Erythroblast (primary cell): ENCODE results near the gene PPID.
"Not testable (repeated sequence)": the region's sequence is repeated elsewhere in the genome, so short reads cannot be mapped to it uniquely, and the experiment has no call there.

Source experiments
- DNase-seq, 2 experiments: peaks; one replicate each; lab custom pipeline; 2025; lab: John Stamatoyannopoulos, UW
- GATA1 ChIP-seq: IDR thresholded peaks from 2 replicates; pipeline ENCODE4 v1.6.1; 2011; ENCODE audit warnings: low read depth, mild to moderate bottlenecking, control low read depth, low read length, moderate library complexity
- POLR2A ChIP-seq: IDR thresholded peaks from 2 replicates; pipeline ENCODE4 v1.6.1; 2011; ENCODE audit warnings: mild to moderate bottlenecking, low read length

PPID gene

DNA sequence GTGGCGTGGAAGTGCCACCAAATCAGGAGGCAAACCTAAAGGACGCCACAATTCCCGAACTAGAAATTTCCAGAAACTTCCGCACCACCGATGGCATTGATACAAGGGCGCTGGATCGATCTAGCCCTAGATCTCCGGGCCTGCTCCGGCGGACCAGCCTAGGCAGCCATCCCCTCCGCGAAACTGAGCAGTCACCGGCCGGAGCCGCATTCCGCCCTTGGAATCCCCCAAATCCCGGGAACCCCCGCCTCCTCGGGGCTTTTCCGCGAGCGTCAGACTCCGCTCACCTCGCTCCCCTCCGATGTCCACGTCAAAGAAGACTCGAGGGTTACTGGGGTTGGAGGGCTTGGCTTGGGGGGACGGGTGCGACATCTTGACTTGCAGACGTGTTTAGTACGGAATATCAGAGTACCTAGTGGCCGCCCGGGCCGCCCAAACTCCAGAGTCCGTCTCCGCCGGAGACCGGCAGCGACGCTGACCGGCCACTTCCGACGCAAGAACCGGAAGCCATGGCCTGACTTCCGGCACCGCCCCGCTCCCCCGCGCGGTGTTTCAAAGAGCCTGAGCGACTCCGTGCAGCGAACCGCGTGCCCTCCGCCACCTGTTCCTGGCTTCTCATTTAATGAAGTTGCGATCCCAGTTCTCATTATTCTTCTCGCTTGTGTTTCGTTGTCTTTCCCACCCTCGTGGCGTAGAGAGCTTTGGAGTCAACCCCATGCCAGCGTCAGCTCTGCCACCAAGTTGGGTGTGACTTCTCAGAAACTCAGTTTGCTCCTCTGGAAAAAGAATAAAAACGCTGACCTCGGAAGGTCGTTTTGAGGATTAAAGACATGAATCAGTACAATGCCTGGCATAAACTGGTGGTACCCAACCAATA is at the start of gene PPID:
TSS of gene PPID (minus strand) at position 480 of the 877 bp plus-strand sequence. CDS start at position 372, 108 bp downstream.
- peak; percentile 91 for TF ChIP-seq POLR2A
- TF ChIP-seq GATA1 = no peak
- peak; percentile 91 for DNase-seq

DNA sequence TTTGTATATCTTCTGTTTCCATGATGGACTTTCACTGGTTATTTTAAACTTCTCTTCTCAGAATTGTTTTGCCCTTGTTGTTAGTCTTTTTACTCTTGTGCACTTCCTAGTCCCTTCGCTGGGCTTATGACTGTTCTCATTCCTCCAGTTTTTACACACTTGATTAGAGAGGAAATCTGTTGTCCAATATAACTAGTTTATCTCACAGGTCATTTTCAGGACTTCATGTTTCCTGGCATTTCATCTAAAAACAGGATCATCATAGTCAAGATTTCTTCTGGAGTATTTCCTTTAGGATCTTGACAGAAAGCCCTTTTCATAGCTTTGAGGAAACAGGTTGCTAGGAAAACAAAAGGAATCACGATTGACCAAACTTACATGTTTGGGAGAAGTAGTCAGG is 48.6 kb upstream of the PPID start:
- DNase-seq = no peak

DNA sequence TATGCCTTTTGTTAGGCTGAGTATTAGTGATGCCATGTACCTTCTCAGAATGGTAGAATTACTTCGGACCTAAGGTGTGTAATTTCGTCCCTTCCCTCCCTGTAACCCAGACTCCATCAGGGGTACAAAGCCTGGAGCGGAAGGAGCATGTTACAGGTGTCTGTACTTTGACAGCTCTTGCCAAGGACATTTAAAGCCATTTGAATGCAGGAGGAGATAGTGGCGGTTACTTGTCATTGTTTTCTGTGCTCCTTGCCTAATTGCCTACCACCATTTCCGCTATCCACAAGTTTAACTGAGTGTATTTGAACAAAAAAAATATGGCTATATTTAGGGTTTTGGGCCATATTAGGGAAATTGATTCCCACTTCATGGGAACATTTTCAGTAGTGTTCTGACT is 47.5 kb upstream of the PPID start:
- TF ChIP-seq GATA1 = no peak
- TF ChIP-seq POLR2A = no peak
- DNase-seq = peak in 1 of 2 experiments; percentile 20

More for the DNA sequence above, 48.6 kb upstream of the PPID start:
- TF ChIP-seq GATA1 = no peak
- no peak for TF ChIP-seq POLR2A

DNA sequence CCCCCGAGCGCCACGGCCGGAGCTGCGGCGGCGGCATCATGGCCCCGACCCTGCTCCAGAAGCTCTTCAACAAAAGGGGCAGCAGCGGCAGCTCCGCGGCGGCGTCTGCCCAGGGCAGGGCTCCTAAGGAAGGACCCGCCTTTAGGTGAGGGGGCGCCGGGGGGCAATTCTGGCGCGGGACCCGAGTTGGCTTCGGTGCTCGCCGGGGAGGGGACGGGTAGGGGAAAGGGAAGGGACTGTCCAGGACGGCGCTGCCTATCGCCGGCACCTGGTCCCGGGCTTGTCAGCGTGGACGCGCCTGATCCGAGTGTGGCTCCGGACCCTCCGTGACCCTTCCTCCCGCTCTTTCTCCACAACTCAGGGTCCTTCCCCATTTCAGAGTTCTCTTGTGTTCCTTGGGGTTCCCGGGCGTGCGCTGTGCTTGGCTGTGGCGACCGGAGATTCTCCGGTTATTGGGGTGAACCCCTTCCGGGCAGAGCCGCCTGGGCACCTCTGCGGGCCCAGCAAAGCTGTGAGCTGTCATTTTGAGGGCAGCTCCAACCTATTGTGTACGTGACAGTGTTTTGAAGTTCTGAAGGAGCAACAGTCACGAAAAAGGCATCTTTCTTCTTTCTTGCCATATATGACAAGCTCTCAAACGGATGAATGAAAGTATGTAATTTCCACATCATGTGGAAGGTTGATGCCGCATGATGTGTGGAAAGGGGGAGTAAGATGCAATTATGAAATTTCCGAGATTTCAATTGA is 46.2 kb upstream of the PPID start:
- DNase-seq = peak; percentile 64 to 79
- TF ChIP-seq POLR2A (no peak), GATA1 (no peak)

DNA sequence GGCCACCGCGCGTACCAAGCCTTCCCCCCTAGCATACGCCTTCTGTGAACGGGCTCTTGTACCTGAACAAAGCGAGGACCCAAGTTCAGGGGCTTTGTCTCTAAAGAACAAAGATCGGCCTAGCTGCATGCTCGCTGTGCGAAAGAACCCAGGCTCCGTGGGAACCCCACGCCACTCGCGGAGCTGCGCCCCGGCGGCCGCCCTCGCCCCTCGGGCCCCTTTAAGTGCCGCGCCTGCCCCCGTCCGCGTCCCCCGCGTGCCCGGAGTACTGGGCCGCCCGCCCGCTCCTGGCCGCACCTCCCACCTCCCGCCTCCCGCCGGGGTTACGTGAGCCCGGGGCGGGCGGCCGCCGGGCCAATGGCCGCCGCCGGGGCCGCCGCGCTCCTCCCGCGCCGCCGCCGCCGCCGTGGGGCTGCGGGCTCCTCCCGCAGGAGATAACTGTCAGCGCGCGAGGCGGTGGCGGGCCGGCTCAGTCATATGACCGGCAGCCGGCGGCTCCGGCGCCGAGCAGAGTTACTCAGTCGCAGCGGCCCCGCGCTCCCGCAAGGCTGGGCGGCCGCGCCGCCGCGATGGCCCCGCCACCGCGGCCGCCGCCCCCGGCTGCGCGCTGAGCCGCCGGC is 45.5 kb upstream of the PPID start, which contains the start of gene FNIP2:
TSS of gene FNIP2 (plus strand) at position 472 of the 620 bp plus-strand sequence. CDS start 187 bp downstream, outside the sequence.
- TF ChIP-seq GATA1 (no peak), POLR2A (peak; percentile 21)
- DNase-seq = peak; percentile 89 to 93

DNA sequence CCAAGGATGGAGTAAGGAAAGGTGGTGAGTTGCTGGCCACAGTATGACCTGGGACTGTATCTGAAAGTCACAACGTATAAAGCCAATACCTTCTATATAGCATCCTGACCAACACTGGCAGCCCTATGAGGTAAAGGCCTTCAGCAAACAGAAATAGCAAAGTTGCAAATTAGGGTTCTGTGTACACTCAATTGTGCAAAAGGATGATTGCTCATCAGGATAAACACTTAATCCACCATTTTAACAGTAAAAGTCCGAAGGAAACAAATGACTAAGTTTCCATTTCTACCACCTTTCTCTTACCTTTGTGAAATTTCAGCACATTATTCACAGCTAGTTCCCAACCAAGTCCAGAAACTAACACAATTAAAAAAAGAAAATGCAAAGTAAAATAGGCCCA is 44.3 kb upstream of the PPID start:
- no peak for TF ChIP-seq POLR2A
- no peak for TF ChIP-seq GATA1
- DNase-seq = no peak

DNA sequence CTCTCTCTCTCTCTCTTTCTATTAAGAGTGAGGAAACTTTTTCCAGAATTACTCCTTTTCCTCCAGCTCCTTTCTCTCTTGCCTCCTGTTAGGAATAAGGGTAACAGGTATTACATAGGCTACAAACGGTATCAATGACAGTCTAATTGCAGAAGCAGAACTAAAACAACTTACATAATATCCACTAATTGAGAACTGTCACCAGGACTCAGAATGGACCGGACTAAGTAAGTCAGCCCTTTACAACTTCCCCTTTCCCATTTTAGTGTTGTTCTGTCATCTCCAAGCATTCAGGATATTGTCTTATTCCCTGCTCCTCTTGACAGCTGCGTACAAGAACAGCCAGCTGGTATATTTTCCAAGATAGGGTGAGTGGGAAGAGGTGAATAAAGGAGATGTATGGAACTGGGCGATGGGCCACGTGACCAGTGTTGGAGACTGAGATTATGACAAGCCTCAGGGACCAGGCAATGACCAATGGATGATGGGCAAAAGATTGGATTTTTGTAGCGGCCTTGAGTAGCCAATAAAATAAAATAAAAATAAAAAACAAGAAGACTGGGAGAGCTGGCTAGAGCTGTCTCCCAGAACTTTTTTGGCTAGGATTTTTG is 43.3 kb upstream of the PPID start:
- TF ChIP-seq POLR2A = no peak
- no peak for TF ChIP-seq GATA1
- no peak for DNase-seq

DNA sequence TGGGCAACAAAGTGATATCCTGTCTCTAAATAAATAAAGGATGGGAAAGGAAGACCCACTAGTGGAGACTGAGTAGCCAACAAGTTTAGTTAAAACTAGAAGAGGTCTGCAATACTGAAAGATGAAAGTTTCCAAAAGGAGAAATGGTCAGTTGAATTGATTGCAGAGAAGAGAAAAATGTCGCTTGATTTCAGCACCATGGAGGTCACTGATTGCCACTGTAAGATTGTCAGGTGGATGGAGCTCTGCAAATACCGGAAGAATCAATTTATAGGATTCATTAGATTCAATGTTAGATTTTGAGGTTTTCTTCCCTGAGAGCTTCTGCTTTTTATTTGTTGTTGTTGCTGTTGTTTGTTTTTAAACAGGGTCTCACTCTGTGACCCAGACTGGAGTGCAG is 40.3 kb upstream of the PPID start:
- TF ChIP-seq POLR2A (no peak), GATA1 (no peak)

DNA sequence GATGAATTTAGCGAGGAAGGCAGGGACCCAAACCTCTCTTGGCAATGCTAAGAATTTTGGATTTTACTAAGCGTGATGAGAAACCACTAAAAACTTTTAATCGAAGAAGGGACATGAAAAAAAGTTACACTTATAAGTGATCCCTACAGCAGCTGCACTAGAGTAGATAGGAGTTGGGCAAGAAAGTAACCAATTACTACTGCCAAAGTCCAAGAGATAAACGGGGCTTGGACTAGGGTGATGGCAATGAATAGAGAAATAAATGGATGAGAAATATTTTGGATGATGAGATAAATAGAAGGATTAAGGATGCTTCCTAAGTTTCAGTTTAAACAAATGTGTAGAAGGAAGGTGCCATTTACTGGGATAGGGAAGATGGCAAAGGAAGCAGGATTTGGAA is 39.4 kb upstream of the PPID start:
- TF ChIP-seq GATA1 (no peak), POLR2A (no peak)
- peak; percentile 21 to 32 for DNase-seq

More for the DNA sequence above, 40.3 kb upstream of the PPID start:
- no peak for DNase-seq

DNA sequence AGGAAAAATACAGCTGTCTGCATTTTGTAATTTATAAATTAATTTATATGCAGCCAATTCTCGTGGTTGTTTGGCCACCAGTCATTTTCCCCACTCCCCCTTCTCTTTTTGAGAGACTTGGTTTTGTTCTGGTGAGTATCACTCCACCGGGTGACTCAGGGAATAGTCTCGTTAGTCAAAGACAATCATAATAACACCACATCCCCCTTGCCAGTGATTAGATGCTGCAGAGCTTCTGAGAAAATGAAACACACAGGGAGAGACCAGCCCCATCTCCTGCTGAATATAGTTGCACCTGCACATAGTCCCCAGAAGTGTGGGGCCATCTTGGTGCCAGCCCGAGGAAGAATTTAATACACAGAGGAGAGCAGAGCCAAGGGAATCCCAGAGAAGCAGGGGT is 37.7 kb upstream of the PPID start:
- TF ChIP-seq POLR2A (no peak), GATA1 (no peak)
- DNase-seq = no peak

DNA sequence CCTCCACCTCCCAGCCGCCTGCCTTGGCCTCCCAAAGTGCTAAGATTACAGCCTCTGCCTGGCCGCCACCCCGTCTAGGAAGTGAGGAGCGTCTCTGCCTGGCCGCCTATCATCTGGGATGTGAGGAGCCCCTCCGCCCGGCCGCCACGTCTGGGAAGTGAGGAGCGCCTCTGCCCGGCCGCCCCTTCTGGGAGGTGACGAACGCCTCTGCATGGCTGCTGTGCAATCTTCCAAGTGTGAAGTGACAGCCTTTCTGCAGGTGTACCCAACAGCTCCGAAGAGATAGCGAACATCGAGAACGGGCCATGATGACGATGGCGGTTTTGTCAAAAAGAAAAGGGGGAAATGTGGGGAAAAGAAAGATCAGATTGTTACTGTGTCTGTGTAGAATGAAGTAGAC is 36.3 kb upstream of the PPID start:
- DNase-seq = not testable (repeated sequence)

DNA sequence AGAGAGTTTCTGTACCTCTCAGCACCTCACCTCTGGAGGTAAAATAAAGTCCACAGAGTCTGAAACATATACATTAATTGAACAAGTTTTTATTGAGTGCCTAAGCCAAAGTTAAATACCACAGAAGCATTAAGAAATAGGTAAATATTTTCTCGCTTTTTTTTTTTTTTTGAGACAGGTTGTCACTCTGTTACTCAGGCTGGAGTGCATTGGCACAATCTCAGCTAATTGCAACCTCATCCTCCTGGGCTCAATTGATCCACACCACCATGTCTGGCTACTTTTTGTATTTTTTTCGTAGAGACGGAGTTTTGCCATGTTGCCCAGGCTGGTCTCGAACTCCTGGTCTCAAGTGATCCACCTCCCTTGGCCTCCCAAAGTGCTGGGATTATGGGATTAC is 35.5 kb upstream of the PPID start:
- no peak for DNase-seq
- no peak for TF ChIP-seq POLR2A
- TF ChIP-seq GATA1 = no peak

DNA sequence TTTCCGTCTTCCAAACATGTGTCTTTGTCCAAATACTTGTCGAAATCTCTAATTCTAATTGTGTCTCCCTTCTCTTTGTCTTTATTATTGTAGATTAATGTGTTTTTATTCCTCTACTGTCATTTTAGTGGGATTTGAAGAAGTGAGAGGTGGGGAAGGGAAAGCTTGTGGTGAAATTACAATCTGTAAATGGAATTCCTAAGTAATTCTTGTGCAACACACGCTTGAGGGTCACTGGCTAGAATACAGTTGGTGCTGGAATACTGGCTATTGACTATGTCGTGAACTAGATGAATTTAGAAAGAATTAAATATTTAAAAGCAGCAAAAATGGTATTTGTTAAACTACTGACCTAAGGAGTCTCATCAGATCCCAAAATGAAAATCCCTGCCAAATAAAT is 34.9 kb upstream of the PPID start:
- no peak for DNase-seq
- no peak for TF ChIP-seq POLR2A
- TF ChIP-seq GATA1 = no peak
